Measurements from ENCODE around the gene CIC.

DNA sequence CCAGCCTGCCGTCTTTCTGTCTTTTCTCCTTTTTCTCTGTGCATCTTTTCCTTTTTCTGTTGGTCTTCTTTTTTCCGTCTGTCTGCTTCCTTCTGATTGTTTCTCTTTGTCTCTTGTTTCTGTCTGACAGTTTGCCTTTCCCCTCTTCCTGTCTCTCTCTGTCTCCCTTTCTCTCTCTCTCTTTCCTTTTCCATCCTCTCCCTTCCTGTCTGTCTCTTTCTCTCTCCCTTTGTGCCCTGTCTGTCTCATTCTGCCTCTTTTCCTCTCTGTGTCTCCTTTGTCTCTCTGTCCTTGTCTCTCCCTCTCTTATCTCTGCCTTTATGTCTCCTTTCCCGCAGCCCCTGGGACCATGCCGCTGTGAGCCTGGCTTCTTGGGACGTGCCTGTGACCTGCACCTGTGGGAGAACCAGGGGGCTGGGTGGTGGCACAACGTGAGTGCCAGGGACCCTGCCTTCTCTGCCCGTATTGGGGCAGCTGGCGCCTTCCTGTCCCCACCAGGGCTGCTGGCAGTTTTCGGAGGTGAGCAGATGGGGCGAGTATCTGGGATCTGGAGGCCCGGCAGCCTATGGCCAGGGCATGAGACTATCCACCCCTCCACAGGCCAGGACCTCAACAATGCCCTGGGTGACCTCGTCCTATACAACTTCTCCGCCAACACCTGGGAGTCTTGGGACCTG lies 65.8 kb downstream of the CIC start:
- TF ChIP-seq CTCF (IDR thresholded peaks at IDR 0.05; ENCODE audit: low read length), result no peak
- TF ChIP-seq EZH2 (optimal IDR thresholded peaks at IDR 0.05; ENCODE audit: low read depth, low read length), result no peak
